DLD1 (cell line): ENCODE data around the gene NDRG3.

ENCODE experiments used
- in situ Hi-C: cut with HindIII; loops from 2 replicates; pipeline ENCODE4 v1.10.0; 2017; ENCODE audit warnings: low sequenced_read_pairs

The NDRG3 gene

GRCh38 chr20:36745927-36746659 lies at the start of gene NDRG3:
TSS of gene NDRG3 (minus strand) at chr20:36746090. CDS start at chr20:36721735, 24,355 bp downstream.
- in situ Hi-C loops: no loop called here

GRCh38 chr20:36794116-36794474 lies 48.2 kb upstream of the NDRG3 start:
- in situ Hi-C loops: no loop called here

GRCh38 chr20:36793294-36794115 lies 47.6 kb upstream of the NDRG3 start:
- in situ Hi-C loops: no loop called here

- in situ Hi-C loops: no loop called here
Observed at GRCh38 chr20:36792422-36792821, 46.5 kb upstream of the NDRG3 start.

- in situ Hi-C loops: no loop called here
Observed at GRCh38 chr20:36791862-36792261, 46.0 kb upstream of the NDRG3 start.

GRCh38 chr20:36786663-36787062 lies 40.8 kb upstream of the NDRG3 start:
- in situ Hi-C loops: no loop called here

- in situ Hi-C loops: no loop called here
Observed at GRCh38 chr20:36786246-36786645, 40.4 kb upstream of the NDRG3 start.

- in situ Hi-C loops: no loop called here
Observed at GRCh38 chr20:36785308-36785707, 39.4 kb upstream of the NDRG3 start.

- in situ Hi-C loops: no loop called here
Observed at GRCh38 chr20:36784900-36785299, 39.0 kb upstream of the NDRG3 start.

- in situ Hi-C loops: no loop called here
Observed at GRCh38 chr20:36784116-36784515, 38.2 kb upstream of the NDRG3 start.

GRCh38 chr20:36779656-36780025 lies 33.8 kb upstream of the NDRG3 start:
- in situ Hi-C loops: no loop called here

- in situ Hi-C loops: no loop called here
Observed at GRCh38 chr20:36778831-36779655, 33.2 kb upstream of the NDRG3 start.

GRCh38 chr20:36777576-36777975 lies 31.7 kb upstream of the NDRG3 start:
- in situ Hi-C loops: no loop called here

GRCh38 chr20:36777167-36777566 lies 31.3 kb upstream of the NDRG3 start:
- in situ Hi-C loops: no loop called here

GRCh38 chr20:36775826-36776225 lies 29.9 kb upstream of the NDRG3 start:
- in situ Hi-C loops: no loop called here

- in situ Hi-C loops: no loop called here
Observed at GRCh38 chr20:36775196-36775595, 29.3 kb upstream of the NDRG3 start.

- in situ Hi-C loops: no loop called here
Observed at GRCh38 chr20:36773597-36774390, 27.9 kb upstream of the NDRG3 start, which contains the start of gene DSN1. TSS of gene DSN1 (minus strand) at chr20:36773763. CDS start at chr20:36771458, 2,305 bp downstream.

- in situ Hi-C loops: no loop called here
Observed at GRCh38 chr20:36773107-36773596, 27.3 kb upstream of the NDRG3 start.

- in situ Hi-C loops: no loop called here
Observed at GRCh38 chr20:36770680-36771079, 24.8 kb upstream of the NDRG3 start.

GRCh38 chr20:36768768-36769430 lies 23.0 kb upstream of the NDRG3 start:
- in situ Hi-C loops: no loop called here
